Memory B cell (primary cell): ENCODE results near the gene MCU.
"Not testable (repeated sequence)": the region's sequence is repeated elsewhere in the genome, so short reads cannot be mapped to it uniquely, and the experiment has no call there.

Source experiments
- ATAC-seq: fragments of 150-1000 bp; cut with Tn5 transposase; 2 replicates; pipeline ENCODE4 v1.10.0; 2021; ENCODE audit warnings: low read depth, mild to moderate bottlenecking, moderate library complexity
- DNase-seq, 2 donors: peaks; one replicate each; pipeline ENCODE4 v3.0.0; 2022; ENCODE audit warnings: low spot score in 2 of 2
- H3K27ac Mint-ChIP-seq: one replicate; pipeline ENCODE4 v1.8.0; 2022; ENCODE audit warnings: mild to moderate bottlenecking, moderate library complexity, mixed read lengths
- H3K27me3 Mint-ChIP-seq: one replicate; pipeline ENCODE4 v1.8.0; 2022; ENCODE audit warnings: mixed read lengths
- H3K36me3 Mint-ChIP-seq: one replicate; pipeline ENCODE4 v1.8.0; 2022; ENCODE audit warnings: mild to moderate bottlenecking, mixed read lengths
- H3K4me1 Mint-ChIP-seq: one replicate; pipeline ENCODE4 v1.8.0; 2022; ENCODE audit warnings: mixed read lengths
- H3K4me3 Mint-ChIP-seq: one replicate; pipeline ENCODE4 v1.8.0; 2022; ENCODE audit warnings: mild to moderate bottlenecking, moderate library complexity, mixed read lengths
- H3K9me3 Mint-ChIP-seq: one replicate; pipeline ENCODE4 v1.8.0; 2022; ENCODE audit warnings: mixed read lengths

Gene MCU

GRCh38 chr10:72694476-72695369 is 2.8 kb downstream of the MCU start:
- no peak for ATAC-seq
- H3K4me3 Mint-ChIP-seq = no peak overlapping the region
- no peak overlapping the region for H3K27ac Mint-ChIP-seq
- no peaks in the 10 kb centered on the region for H3K9me3 Mint-ChIP-seq
- no peak for DNase-seq
- no peaks in the 10 kb centered on the region for H3K36me3 Mint-ChIP-seq
- no peaks in the 10 kb centered on the region for H3K27me3 Mint-ChIP-seq
- H3K4me1 Mint-ChIP-seq = peaks cover 28% of the 10 kb centered on the region

DNA sequence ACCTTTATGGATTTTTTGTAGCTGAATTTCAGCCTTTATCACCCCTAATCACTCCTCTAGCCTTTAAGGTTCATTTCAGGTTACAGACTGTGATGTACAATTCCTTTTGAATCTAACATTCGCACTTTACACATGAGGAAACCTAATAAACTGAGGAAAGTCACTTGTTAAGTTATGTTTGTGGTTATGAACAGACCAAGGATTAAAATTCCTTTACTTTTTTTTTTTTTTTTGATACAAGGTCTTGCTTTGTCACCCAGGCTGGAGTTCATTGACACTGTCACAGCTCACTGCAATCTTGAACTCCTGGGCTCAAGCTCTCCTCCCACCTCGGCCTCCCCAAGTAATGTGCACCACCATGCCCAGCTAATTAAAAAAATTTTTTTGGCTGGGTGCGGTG is 3.6 kb downstream of the MCU start:
- no peak for DNase-seq
- Mint-ChIP-seq H3K4me3 (no peak overlapping the region), H3K27ac (no peak overlapping the region), H3K9me3 (no peaks in the 10 kb centered on the region), H3K4me1 (peaks cover 28% of the 10 kb centered on the region), H3K27me3 (no peaks in the 10 kb centered on the region), H3K36me3 (no peaks in the 10 kb centered on the region)
- no peak for ATAC-seq

DNA sequence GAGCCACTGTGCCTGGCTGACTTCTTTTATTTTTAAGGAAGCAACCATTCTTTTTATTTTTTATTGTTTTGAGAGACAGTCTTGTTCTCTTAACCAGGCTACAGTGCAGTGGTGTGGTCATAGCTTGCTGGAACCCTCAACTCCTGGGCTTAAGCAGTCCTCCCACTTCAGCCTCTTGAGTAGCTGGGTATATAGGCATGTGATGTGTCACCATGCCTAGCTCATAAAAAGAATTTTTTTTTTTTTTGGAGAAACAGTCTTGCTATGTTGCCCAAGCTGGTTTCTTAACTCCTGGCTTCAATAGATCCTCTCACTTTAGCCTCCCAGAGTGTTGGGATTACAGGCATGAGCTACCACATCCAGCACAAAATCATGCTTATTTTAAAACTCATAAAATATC is 5.8 kb downstream of the MCU start:
- Mint-ChIP-seq H3K4me3 (no peak overlapping the region), H3K9me3 (no peaks in the 10 kb centered on the region), H3K4me1 (peaks cover 25% of the 10 kb centered on the region), H3K27me3 (no peaks in the 10 kb centered on the region), H3K27ac (no peak overlapping the region), H3K36me3 (peaks cover 2% of the 10 kb centered on the region)
- ATAC-seq (no peak), DNase-seq (no peak)

- H3K36me3 Mint-ChIP-seq, H3K27me3 Mint-ChIP-seq, H3K4me1 Mint-ChIP-seq, ATAC-seq, H3K4me3 Mint-ChIP-seq, DNase-seq, H3K9me3 Mint-ChIP-seq, H3K27ac Mint-ChIP-seq: not testable (repeated sequence)
Observed at GRCh38 chr10:72702465-72702864, 10.5 kb downstream of the MCU start.

- H3K4me3 Mint-ChIP-seq = no peak overlapping the region
- DNase-seq = no peak
- no peaks in the 10 kb centered on the region for H3K27me3 Mint-ChIP-seq
- H3K4me1 Mint-ChIP-seq = peaks cover 3% of the 10 kb centered on the region
- H3K27ac Mint-ChIP-seq = no peak overlapping the region
- no peak for ATAC-seq
- no peaks in the 10 kb centered on the region for H3K9me3 Mint-ChIP-seq
- peaks cover 3% of the 10 kb centered on the region for H3K36me3 Mint-ChIP-seq
Observed at GRCh38 chr10:72702868-72703581, 11.1 kb downstream of the MCU start.

- ATAC-seq (no peak), DNase-seq (no peak)
- H3K36me3 Mint-ChIP-seq = peaks cover 4% of the 10 kb centered on the region
- peaks cover 5% of the 10 kb centered on the region for H3K4me1 Mint-ChIP-seq
- H3K4me3 Mint-ChIP-seq = no peak overlapping the region
- no peaks in the 10 kb centered on the region for H3K9me3 Mint-ChIP-seq
- no peak overlapping the region for H3K27ac Mint-ChIP-seq
- no peaks in the 10 kb centered on the region for H3K27me3 Mint-ChIP-seq
Observed at GRCh38 chr10:72704117-72704516, 12.2 kb downstream of the MCU start.

DNA sequence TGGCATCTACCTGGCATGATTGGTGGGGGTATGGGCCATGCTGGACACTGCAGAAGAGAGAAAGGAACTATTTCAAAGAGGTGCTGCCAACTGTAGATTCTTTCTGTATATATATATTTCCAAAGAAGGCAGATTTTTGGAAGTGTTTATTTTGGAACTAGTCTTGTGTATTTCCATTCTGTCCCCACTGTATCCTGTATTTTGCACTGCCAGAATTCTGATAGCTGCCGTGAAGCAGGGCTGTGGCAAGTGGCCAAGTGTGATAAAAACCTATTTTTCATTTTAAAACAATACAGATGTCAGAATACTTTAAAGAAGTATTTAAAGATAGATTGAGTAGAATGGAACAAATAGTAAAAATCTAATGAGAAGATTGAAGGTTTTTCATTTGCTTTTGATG is 17.1 kb downstream of the MCU start:
- peaks cover 4% of the 10 kb centered on the region for H3K4me1 Mint-ChIP-seq
- DNase-seq = no peak
- ATAC-seq = no peak
- H3K27ac Mint-ChIP-seq = no peak overlapping the region
- no peaks in the 10 kb centered on the region for H3K9me3 Mint-ChIP-seq
- peaks cover 2% of the 10 kb centered on the region for H3K36me3 Mint-ChIP-seq
- no peak overlapping the region for H3K4me3 Mint-ChIP-seq
- no peaks in the 10 kb centered on the region for H3K27me3 Mint-ChIP-seq

- Mint-ChIP-seq H3K4me1 (peaks cover 3% of the 10 kb centered on the region), H3K9me3 (no peaks in the 10 kb centered on the region)
Observed at GRCh38 chr10:72712136-72712535, 20.2 kb downstream of the MCU start.

DNA sequence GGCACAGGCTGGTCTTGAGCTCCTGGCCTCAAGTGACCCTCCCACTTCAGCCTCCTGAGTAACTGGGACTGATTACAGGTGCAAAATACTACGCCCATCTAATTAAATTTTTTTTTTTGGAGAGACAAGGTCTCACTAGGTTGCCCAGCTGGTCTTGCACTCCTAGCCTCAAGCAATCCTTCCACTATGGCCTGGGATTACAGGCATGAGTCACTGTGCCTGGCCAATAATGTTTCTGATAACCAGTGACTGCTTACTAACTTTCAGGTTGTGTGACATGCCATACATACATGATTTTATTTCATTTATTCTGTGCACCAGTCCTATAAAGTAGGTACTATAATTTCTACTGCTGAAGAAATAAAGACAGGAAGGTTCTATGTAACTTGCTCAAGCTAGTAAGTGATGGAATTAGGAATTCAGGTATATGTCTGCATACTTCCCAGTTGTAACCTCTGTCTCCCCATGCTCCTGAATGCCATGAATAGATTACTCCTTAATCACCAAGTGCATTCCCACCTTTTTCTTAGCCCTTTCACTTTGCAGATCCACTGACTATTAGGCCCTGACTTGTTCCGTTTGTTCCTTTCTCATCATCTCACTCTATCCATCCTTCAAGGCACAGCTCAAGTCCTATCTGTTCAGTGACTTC is 28.1 kb downstream of the MCU start:
- Mint-ChIP-seq H3K36me3 (peaks cover 15% of the 10 kb centered on the region), H3K4me1 (peaks cover 3% of the 10 kb centered on the region), H3K9me3 (no peaks in the 10 kb centered on the region), H3K27me3 (no peaks in the 10 kb centered on the region), H3K4me3 (no peak overlapping the region), H3K27ac (no peak overlapping the region)
- ATAC-seq (no peak), DNase-seq (no peak)

More at GRCh38 chr10:72712136-72712535, 20.2 kb downstream of the MCU start:
- ATAC-seq = no peak
- H3K4me3 Mint-ChIP-seq = no peak overlapping the region
- DNase-seq = no peak
- H3K27ac Mint-ChIP-seq = no peak overlapping the region
- peaks cover 5% of the 10 kb centered on the region for H3K36me3 Mint-ChIP-seq
- no peaks in the 10 kb centered on the region for H3K27me3 Mint-ChIP-seq

GRCh38 chr10:72720814-72721660 is 29.1 kb downstream of the MCU start:
- no peaks in the 10 kb centered on the region for H3K27me3 Mint-ChIP-seq
- peaks cover 3% of the 10 kb centered on the region for H3K4me1 Mint-ChIP-seq
- H3K4me3 Mint-ChIP-seq = no peak overlapping the region
- no peak overlapping the region for H3K27ac Mint-ChIP-seq
- peaks cover 16% of the 10 kb centered on the region for H3K36me3 Mint-ChIP-seq
- ATAC-seq (no peak), DNase-seq (no peak)
- H3K9me3 Mint-ChIP-seq = no peaks in the 10 kb centered on the region

DNA sequence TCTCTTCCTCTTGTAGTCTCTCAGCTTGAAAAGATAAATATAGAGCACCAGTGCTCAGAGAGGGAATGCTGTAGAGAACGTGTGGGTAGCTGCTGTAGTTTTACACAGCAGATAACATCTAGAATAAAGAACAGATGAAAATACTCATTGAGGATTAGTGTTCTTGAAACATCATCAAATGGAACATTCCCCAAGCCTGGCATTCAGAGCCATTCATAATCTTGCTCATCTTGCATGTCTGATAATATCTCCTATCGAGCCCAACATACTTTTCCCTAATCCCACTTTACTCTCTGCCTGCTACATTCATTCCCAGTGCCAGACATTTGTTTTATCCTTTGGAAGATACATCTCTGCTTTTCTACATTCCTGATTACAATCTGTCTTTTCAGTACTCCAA is 35.2 kb downstream of the MCU start:
- no peak overlapping the region for H3K4me3 Mint-ChIP-seq
- H3K27me3 Mint-ChIP-seq = no peaks in the 10 kb centered on the region
- ATAC-seq = no peak
- H3K27ac Mint-ChIP-seq = no peak overlapping the region
- peaks cover 6% of the 10 kb centered on the region for H3K36me3 Mint-ChIP-seq
- no peak for DNase-seq
- peaks cover 2% of the 10 kb centered on the region for H3K4me1 Mint-ChIP-seq
- no peaks in the 10 kb centered on the region for H3K9me3 Mint-ChIP-seq

- H3K36me3 Mint-ChIP-seq = peaks cover 6% of the 10 kb centered on the region
- peak overlapping the region; percentile 2 for H3K27ac Mint-ChIP-seq
- H3K4me1 Mint-ChIP-seq = peaks cover 2% of the 10 kb centered on the region
- H3K9me3 Mint-ChIP-seq = no peaks in the 10 kb centered on the region
- no peak for ATAC-seq
- H3K4me3 Mint-ChIP-seq = no peak overlapping the region
- DNase-seq = no peak
- no peaks in the 10 kb centered on the region for H3K27me3 Mint-ChIP-seq
Observed at GRCh38 chr10:72728462-72728861, 36.5 kb downstream of the MCU start.

DNA sequence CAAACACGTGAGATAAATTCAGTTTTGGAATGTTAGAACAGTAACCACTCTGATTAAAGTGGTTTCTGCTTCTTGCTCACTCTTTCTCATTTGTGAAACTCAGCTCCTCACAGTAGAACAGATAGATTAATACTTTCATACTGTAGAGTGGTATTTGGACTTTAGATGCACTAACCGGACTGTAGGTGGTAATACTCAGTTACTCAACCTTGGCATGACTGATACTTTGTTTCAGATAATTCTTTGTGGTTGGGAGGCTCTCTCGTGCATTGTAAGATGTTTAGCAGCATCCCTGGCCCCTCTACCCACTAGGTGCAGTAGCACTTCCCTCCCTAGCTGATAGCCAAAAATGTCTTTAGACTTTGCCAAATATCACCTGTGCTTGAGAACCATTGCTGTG is 37.6 kb downstream of the MCU start:
- ATAC-seq = no peak
- Mint-ChIP-seq H3K27me3 (no peaks in the 10 kb centered on the region), H3K27ac (no peak overlapping the region), H3K4me3 (no peak overlapping the region), H3K4me1 (peaks cover 2% of the 10 kb centered on the region), H3K36me3 (peaks cover 4% of the 10 kb centered on the region), H3K9me3 (no peaks in the 10 kb centered on the region)
- no peak for DNase-seq
